Hepatocyte (in vitro differentiated cells): Measurements from ENCODE around the gene SLC26A4. TPM values are rescaled to one million over a fixed set of nuclear protein-coding genes. Genes with fewer than 3 reads are reported as not detected.

Experiments
- DNase-seq: peaks from one replicate; pipeline ENCODE4 v3.0.0-alpha.2; 2016; ENCODE audit warnings: low spot score
- H2AFZ ChIP-seq: fragments of 200-600 bp; sonication (generic); 2 replicates; pipeline ENCODE4 v1.6.0; 2016; ENCODE audit warnings: antibody characterized with exemption, mild to moderate bottlenecking
- H3K27ac ChIP-seq: fragments of 200-600 bp; sonication (generic); 2 replicates; pipeline ENCODE4 v1.5.1; 2016; ENCODE audit warnings: mild to moderate bottlenecking
- H3K27me3 ChIP-seq: fragments of 200-600 bp; sonication (generic); 2 replicates; pipeline ENCODE4 v1.6.1; 2016
- H3K36me3 ChIP-seq: fragments of 200-600 bp; sonication (generic); replicated peaks from 2 replicates; pipeline ENCODE4 v1.5.1; 2016; ENCODE audit warnings: low read depth; ENCODE audit not compliant: insufficient read depth
- H3K4me1 ChIP-seq: fragments of 200-600 bp; sonication (generic); 2 replicates; pipeline ENCODE4 v1.5.1; 2016; ENCODE audit warnings: mild to moderate bottlenecking, moderate library complexity; ENCODE audit not compliant: insufficient read depth
- H3K4me2 ChIP-seq: fragments of 200-600 bp; sonication (generic); 2 replicates; pipeline ENCODE4 v1.6.0; 2016
- H3K4me3 ChIP-seq: fragments of 200-600 bp; sonication (generic); 2 replicates; pipeline ENCODE4 v1.5.1; 2016; ENCODE audit warnings: mild to moderate bottlenecking
- H3K79me2 ChIP-seq: fragments of 200-600 bp; sonication (generic); 2 replicates; pipeline ENCODE4 v1.6.0; 2017; ENCODE audit warnings: mild to moderate bottlenecking
- H3K9me2 ChIP-seq: fragments of 200-600 bp; sonication (generic); replicated peaks from 2 replicates; pipeline ENCODE4 v1.6.0; 2017; ENCODE audit warnings: mild to moderate bottlenecking; ENCODE audit not compliant: insufficient read depth
- H3K9me3 ChIP-seq: fragments of 200-600 bp; sonication (generic); 2 replicates; pipeline ENCODE4 v1.5.1; 2016; ENCODE audit warnings: low read depth, mild to moderate bottlenecking
- H4K20me1 ChIP-seq: fragments of 200-600 bp; sonication (generic); 2 replicates; pipeline ENCODE4 v1.6.0; 2016; ENCODE audit warnings: mild to moderate bottlenecking; ENCODE audit not compliant: insufficient read depth, poor library complexity, severe bottlenecking
- CTCF ChIP-seq: fragments of 200-600 bp; sonication (generic); IDR thresholded peaks from 2 replicates; pipeline ENCODE4 v1.5.1; 2016; ENCODE audit warnings: antibody characterized with exemption, mild to moderate bottlenecking; ENCODE audit not compliant: poor library complexity
- EZH2 ChIP-seq: fragments of 200-600 bp; sonication (generic); IDR thresholded peaks from 2 replicates; pipeline ENCODE4 v1.6.1; 2016; ENCODE audit warnings: antibody characterized with exemption, mild to moderate bottlenecking, borderline replicate concordance
- EZH2phosphoT487 ChIP-seq: fragments of 200-600 bp; sonication (generic); IDR thresholded peaks from one replicate; pipeline ENCODE4 v1.6.1; 2018; ENCODE audit warnings: antibody characterized with exemption, mild to moderate bottlenecking, low read depth, moderate library complexity; ENCODE audit not compliant: unreplicated experiment, severe bottlenecking
- WGBS: methylation state at CpG from one replicate; pipeline ENCODE4 v1.1.6; 2016; ENCODE audit warnings: low lambda C conversion rate; ENCODE audit errors: missing lambda C conversion rate; 5-methylcytosine and 5-hydroxymethylcytosine counted together
- polyA plus RNA-seq: library from polyadenylated mRNA; unstranded; fragments of >200 nt; fragmentation: Nextera tagmentation; extraction: Ambion mirVana; gene quantifications from 2 replicates; pipeline ENCODE4 v1.2.1, GENCODE V29; 2016
- total RNA-seq: library from RNA; depleted of rRNA; stranded (reverse); fragments of >200 nt; gene quantifications from 2 replicates; pipeline ENCODE4 v1.2.3, GENCODE V29; 2014

SLC26A4 gene
- total and polyA plus RNA-seq, 2 experiments from 2014 or later: 0.20 TPM; not detected in 1

GRCh38 chr7:107726356-107727130 is 65.9 kb downstream of the SLC26A4 start:
- 74% methylated on average over 3 of the region's 3 CpGs for WGBS
- no peak overlapping the region for H3K27ac ChIP-seq
- no peaks in the 10 kb centered on the region for H3K9me3 ChIP-seq
- peaks cover 14% of the 10 kb centered on the region for H3K27me3 ChIP-seq
- H3K36me3 ChIP-seq: no peaks in the 10 kb centered on the region
- no peak overlapping the region for H3K4me2 ChIP-seq
- no peaks in the 10 kb centered on the region for H4K20me1 ChIP-seq
- H3K79me2 ChIP-seq: no peaks in the 10 kb centered on the region
- no peaks in the 10 kb centered on the region for H3K4me1 ChIP-seq
- no peaks in the 10 kb centered on the region for H3K9me2 ChIP-seq
- TF ChIP-seq CTCF: no peak
- TF ChIP-seq EZH2: no peak
- no peak for TF ChIP-seq EZH2phosphoT487
- DNase-seq: no peak
- H2AFZ ChIP-seq: no peak overlapping the region
- H3K4me3 ChIP-seq: no peak overlapping the region

- Histone ChIP-seq H3K9me2 (no peaks in the 10 kb centered on the region), H4K20me1 (no peaks in the 10 kb centered on the region), H3K27me3 (peaks cover 14% of the 10 kb centered on the region), H3K4me1 (no peaks in the 10 kb centered on the region), H3K36me3 (no peaks in the 10 kb centered on the region), H3K4me3 (no peak overlapping the region), H3K79me2 (no peaks in the 10 kb centered on the region), H3K4me2 (no peak overlapping the region), H3K9me3 (no peaks in the 10 kb centered on the region), H2AFZ (no peak overlapping the region), H3K27ac (no peak overlapping the region)
- TF ChIP-seq EZH2phosphoT487 (no peak), CTCF (no peak), EZH2 (no peak)
- no peak for DNase-seq
Measured at GRCh38 chr7:107728276-107728675, 67.6 kb downstream of the SLC26A4 start.

- WGBS: 14% methylated on average over 29 of the region's 29 CpGs
- peaks cover 26% of the 10 kb centered on the region for H4K20me1 ChIP-seq
- peak overlapping the region; percentile 41 for H3K4me3 ChIP-seq
- H3K9me2 ChIP-seq: no peaks in the 10 kb centered on the region
- no peaks in the 10 kb centered on the region for H3K27me3 ChIP-seq
- H3K36me3 ChIP-seq: no peaks in the 10 kb centered on the region
- peak; percentile 23 for DNase-seq
- H3K27ac ChIP-seq: peak overlapping the region; percentile 99
- TF ChIP-seq EZH2phosphoT487 (no peak), EZH2 (peak; percentile 31)
- no peaks in the 10 kb centered on the region for H3K9me3 ChIP-seq
- peak overlapping the region; percentile 84 for H3K4me2 ChIP-seq
- H2AFZ ChIP-seq: peak overlapping the region; percentile 90
- H3K79me2 ChIP-seq: peaks cover 39% of the 10 kb centered on the region
- peaks cover 19% of the 10 kb centered on the region for H3K4me1 ChIP-seq
Measured at GRCh38 chr7:107742678-107743566, 82.3 kb downstream of the SLC26A4 start.
